ENCODE data around the gene ARL4C. TPM values are rescaled to one million over a fixed set of nuclear protein-coding genes. Genes with fewer than 3 reads are reported as not detected.

ARL4C gene
- total and polyA plus RNA-seq, 2 of the 8 experiments (the other 6 are each of a cell fraction or from before 2014, with no cell fraction given): 7.0 to 16.9 TPM

GRCh38 chr2:234502285-234502918 is 5.5 kb upstream of the ARL4C start (continued):
- TF ChIP-seq ATF2 (IDR thresholded peaks at IDR 0.05; ENCODE audit: low read length): no peak
- no peak for TF ChIP-seq HDAC6 (IDR thresholded peaks at IDR 0.05; ENCODE audit: low read depth, low read length)
- no peak for TF ChIP-seq E2F6 (IDR thresholded peaks at IDR 0.05)
- TF ChIP-seq CREB1 (IDR thresholded peaks at IDR 0.05): no peak
- no peak for TF ChIP-seq ATF3 (IDR thresholded peaks at IDR 0.05; ENCODE audit: insufficient read depth, low read depth, low read length)
- no peak for TF ChIP-seq CHD7 (IDR thresholded peaks at IDR 0.05; ENCODE audit: insufficient replicate concordance, low read length)
